DMS53 treated with DMSO at 0.1 percent for 48 hours (cell line): ENCODE data around the gene WWTR1.

Experiments used
- DNase-seq: peaks from one replicate; lab custom pipeline; 2025; ENCODE audit not compliant: unreplicated experiment; lab: John Stamatoyannopoulos, UW

The WWTR1 gene

DNA sequence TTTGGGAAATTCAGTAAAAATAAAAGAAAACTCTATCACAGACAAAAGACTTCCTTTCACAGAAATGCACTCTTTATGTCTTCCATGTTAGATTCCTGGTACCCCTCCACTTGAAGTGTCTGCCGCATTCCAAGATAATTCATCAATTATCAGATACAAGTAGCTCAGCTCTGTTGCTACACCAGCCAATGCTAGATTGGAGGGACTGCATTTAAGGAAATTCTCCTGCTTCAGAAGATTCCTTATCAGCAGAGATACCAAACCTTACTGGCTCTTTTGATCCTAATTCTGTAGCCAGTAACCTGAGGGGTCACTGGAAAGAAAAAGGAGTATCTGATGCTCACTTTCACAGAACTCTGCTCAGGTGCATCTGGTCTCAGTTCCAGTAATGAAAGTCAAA lies 119.5 kb downstream of the WWTR1 start:
- no peak for DNase-seq

DNA sequence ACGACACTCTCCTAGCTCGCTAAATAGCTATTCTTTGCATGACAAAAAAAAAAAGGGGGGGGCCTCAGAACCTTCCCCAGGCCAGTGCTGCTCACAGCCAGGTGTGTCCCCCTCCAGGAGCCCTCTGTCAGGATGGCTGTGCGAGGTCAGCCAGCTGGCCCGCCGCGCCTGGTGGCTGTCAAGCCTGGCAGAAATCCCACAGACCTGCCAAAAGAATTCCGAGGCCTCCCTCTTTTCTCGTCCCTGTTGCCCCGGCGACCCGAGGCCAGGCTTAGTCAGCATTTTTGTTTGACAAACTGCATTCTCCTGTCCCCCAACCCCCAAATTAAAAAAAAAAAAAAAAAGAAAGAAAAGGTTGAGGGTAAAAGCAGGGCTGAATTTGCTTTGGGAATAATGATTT lies 121.4 kb downstream of the WWTR1 start:
- DNase-seq, result no peak

DNA sequence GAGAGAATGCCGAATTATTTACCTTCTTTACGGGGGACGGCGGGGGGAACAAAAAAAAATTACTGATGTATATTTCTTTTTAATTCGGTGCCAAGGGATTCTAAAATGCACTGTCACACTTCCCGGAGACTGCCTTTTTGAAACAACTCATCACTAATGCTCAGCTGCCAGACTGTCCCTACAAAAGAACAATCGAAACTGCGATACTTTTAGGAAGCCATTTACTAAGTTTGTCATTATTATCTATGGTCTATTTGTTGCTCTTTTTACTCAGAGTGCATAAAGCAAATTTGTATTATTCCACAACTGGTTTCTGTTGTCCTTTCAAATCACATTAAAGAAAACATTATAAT lies 122.5 kb downstream of the WWTR1 start:
- no peak for DNase-seq

DNA sequence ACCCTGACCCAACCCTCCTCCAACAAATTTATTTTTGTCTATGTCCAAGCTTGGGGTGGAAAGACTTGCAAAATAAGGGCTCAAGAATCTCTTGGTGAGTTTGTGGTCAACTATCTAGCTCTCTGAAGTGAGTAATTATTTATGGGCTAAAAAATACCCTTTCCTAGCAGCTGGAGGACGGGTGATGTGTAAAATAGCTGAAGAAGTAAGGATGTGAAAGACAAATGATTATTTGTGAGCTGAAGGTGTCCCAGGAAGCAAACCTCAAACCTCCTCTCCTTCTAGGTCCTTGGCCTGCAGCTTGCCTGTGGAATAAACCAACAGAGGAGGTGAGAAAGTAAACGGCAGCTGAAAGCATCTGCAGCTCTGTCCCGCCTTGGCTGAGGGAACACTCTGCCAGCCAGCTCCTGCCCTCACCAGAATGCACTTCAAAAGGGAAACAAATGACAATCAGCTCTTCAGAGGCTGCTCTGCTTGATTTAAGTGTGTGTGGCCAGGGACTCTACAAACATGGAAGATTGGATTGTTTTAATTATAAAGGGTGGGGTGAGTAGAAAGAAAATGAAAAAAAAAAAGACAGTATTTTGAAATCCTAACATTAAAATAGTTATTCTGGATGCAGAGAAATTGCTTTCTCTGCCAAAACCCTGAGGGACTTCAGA lies 123.0 kb downstream of the WWTR1 start:
- peak; percentile 72 for DNase-seq

DNA sequence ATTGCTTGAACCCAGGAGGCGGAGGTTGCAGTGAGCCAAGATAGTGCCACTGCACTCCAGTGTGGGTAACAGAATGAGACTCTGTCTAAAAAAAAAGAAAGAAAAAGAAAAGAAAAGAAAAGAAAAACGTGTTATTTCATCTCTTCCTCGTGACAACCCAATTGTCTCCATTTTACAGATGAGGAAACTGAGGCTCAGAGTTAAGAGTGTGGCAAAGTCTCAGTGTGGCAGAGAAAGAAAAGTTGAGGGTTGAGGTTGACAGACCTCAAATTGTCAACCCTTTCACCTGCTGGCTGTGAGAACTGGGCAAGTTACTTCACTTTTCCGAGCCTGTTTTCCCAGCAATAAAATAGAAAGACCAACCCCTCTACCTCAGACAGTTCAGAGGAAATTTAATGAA lies 123.7 kb downstream of the WWTR1 start:
- no peak for DNase-seq

DNA sequence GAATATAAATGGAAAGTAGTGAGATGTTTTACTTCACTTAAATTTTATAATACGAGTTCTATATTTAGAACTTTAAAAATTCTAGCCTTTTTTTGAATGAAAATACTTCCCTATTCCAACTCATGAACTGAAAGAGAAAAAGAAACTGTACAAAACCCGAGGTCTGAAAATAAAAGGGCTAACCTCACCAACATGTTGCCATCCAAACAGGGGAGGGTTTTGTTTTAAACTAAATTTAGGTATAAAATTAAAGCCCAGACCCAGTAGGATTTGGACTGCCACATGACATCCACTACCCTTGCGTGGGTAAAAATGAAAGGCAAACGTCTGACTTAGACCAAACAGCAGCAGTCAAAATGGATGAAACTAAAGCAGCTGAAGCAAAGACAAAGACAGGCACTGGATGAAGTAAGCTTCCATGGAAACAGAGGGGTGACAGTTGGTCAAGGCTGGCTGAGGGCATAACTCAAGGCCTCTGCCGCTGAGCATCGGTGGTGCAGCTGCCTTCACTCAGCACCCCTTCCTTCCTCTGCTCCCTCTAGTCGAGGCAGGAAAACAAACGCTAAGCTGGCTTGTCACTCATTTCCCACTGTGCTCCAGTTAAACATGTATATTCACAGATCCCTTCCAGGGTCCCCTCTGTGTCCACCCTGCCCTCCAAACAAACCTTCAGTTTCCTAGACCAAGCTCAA lies 125.2 kb downstream of the WWTR1 start:
- no peak for DNase-seq

DNA sequence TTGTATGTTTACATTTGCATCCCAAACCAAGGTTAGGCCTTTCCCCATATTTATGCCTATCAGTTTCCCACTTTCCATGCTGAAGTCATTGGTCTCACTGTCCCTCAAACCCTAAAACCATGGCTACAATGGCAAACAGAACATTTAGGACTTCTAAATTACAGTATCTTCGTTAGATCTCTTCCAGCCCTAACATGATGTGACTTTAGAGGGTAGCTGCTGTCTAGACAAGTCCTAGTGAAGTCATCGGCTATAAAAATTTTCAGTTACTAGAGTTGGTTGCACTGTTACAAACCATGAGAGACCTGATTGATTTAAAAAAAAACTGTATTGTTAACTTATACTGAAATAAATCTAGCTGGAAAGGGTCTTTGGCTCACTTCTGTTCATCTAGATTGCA lies 128.7 kb downstream of the WWTR1 start:
- no peak for DNase-seq

DNA sequence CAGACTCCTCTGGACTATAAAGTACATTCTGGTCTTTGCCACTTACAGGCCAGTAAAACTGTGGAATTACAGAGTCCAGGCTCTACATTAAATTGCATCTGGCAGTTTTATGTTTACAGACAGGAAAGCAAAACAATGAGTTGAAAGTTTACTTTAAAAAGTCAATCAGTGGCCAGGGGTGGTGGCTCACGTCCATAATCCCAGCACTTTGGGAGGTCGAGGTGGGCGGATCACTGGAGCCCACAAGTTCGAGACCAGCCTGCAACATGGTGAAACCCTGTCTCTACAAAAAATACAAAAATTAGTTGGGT lies 129.5 kb downstream of the WWTR1 start:
- no peak for DNase-seq

DNA sequence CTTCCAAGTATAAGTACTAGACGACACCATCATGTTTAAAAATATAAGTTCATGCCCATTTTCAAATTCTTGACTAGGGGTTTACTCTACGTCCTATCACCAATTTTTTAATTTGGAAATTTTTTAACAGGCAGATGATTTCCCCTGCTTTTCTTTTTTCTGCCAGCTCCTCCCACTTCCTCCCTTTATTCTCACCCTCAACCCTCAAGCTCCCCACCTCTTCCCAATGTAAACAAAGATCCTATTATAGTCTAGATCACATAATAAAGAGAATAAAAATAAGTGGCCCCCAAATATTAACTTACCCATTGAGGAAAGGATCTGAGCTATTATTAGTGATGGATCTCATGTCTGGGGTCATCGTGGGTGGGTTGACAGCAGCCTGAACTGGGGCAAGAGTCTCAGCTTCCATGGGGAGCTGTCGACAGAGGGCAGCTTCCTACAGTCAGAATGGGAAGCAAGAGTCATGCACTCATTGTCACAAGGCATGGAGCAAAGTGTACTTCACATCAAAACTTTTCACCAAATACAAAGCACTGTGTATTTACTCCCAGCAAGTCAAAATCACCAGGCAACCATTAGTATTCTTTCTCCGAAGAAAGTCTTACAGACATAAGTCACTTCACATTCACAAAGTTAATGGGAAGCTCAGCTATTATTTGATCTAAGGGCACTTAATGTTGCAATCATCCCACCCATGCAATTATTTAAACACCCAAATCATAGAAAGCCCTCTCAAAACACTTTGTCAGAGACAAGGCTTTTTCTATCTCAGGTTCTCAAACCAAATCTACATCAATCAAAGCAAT lies 130.1 kb downstream of the WWTR1 start:
- no peak for DNase-seq

DNA sequence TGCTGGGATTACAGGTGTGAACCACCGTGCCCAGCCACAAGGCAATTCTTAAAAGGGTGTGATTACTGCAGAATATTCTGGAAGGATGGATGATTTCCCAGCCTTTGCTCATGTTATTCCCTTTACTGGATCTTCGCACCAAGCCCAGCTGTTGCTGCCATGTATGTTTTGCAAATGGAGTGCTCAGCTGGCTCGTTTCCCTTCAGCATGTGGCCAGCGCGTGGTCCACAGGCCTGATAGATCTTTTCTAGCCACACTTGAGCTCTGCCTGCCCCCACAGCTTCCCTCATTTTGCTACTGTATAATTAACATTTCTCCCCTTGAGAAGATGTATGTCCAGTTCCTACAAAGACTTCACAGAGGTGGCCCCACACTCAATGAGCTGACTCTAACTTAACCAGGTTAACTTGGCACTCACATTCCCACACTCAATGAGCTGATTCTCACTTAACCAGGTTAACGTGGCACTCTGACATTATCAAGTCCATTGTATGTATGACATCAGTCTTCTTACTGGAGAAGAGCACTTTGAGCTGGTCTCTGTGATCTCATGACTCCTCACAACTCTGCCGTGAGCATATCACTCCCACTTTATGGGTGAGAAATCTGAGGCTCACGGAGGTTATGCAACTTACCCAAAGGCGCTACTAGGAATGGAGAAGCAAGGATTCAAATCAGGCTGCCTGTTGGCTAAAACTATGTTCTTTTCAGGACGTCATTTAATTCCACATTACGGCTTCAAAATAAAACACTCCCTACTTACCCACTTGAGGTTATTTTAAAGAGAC lies 134.1 kb downstream of the WWTR1 start:
- DNase-seq, result no peak

DNA sequence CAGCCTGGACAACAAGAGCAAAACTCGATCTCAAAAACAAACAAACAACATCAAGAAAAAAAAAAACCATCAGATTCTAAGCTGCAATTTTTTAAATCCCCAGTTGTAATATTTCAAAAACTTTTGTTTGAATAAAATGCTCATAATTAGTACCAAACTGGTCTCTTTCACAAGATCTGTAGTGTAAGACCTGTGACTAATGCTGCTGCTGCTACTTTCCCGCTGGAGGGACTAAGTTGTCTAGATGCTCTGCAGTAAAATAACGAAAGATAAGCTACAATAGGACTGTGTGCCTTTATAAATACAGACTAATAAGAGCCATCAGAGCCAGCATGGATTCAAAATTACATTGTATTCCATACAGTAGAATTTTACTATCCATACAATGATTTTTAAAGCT lies 137.9 kb downstream of the WWTR1 start:
- DNase-seq, result no peak

DNA sequence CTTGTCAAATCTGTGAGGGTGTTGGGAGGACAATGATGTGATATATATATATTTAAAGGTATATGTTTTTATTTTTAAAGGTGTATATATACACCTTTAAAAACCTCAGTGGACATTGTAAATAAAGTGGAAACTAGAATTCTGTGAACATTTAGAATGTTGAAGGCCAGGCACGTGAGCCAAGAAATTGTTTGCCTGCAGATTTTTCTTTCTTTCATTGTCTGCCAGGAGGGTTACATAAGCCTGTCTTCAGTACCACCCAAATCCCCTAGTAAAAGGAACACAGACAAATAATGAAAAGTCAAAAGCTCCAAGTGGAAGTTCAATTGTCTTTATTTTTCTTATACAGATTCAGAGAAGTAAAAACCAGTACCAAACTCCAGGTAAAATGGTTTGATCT lies 140.9 kb downstream of the WWTR1 start:
- no peak for DNase-seq

DNA sequence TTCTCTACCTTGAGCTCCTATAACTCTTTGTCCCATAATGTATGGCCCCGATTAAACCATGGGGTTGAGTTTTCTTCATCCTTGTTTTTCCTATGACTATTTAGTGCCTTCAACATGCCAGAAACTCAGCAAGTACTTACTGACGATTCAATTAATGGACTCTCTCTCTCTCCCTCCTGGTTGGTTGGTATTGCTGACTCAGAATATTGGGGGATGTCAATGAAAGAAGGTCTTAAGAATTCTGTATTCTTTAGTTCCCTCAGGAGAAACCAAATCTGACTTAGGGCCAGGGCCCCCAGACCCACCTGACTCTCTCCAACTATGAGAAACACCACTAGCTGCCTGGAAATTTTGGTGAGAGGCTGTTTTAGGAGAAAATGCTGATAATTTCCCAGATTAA lies 142.6 kb downstream of the WWTR1 start:
- no peak for DNase-seq

DNA sequence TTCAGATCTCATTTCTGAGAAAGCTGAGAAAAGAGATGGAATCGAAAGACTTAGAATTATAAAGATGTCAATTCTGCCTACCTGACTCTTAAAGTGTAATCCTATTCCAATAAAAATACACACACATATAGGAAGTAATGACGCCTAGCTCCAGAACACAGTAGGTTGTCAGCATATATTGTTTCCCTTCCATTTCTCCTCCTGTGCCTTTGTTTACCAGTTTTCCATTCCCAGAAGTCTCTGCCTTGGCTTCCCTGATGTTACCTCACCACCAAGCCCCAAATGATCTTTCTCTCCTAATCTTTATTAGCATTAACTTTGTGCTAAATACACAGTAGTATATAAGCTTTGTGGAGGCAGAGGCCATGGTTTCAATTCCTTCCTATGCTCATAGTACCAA lies 143.4 kb downstream of the WWTR1 start:
- no peak for DNase-seq

DNA sequence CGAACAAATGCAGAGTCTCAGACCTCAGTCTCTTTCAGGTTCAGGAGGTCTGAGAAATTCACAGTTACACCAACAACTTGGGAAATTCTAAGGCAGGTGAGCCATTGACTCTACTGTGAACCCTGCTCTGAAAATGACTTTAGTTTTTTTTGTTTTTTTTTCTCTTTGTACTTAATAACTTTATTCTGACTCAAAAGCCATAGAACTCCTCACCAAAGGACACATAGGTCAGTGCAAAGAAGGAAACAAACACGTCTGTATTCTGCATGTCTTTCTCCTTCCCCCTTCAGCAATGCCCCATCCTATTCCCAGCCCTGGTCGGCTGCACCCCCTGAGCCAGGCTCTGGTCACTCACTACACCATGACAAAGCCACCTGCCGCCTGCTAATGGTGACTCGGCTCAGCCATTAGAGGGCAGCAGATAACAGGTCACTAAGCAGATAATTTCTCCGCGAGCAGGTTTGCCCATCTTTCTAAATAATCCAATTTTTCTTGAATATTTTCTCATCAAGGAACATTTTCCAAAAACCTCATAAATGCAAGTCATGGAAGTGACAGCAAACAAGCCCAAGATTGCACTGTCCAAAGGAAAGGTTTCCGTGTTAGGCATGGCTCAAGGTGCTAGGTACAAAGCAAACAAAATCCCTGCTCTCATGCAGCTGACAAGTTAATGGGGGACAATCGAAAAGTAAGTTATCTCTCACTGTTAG lies 145.6 kb downstream of the WWTR1 start:
- peak; percentile 42 for DNase-seq

DNA sequence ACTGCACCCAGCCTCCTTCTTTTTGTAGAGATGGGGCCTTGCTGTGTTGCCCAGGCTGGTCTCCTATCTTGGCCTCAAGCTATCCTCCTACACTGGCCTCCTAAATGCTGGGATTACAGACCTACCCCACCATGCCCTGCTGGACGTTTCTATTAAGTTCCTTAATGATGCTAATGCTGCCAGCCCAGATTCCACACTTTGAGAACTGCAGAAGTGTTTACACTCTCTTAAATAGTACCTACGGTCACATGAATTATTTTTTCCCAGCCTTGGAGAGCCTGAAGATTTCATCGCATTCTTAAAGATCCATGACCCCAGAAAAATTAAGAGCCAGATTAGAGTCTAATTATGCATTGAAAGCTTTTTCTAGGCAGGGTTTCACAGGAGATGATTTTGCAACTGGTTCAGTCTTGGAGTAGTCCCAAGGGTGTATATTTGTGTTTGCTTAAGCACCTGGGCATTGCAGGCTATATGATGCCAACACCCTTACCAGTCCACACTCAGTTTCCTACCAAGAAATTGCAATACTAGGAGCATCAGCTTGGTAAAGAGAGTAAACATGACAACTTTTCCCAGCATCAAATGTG lies 146.7 kb downstream of the WWTR1 start:
- no peak for DNase-seq

DNA sequence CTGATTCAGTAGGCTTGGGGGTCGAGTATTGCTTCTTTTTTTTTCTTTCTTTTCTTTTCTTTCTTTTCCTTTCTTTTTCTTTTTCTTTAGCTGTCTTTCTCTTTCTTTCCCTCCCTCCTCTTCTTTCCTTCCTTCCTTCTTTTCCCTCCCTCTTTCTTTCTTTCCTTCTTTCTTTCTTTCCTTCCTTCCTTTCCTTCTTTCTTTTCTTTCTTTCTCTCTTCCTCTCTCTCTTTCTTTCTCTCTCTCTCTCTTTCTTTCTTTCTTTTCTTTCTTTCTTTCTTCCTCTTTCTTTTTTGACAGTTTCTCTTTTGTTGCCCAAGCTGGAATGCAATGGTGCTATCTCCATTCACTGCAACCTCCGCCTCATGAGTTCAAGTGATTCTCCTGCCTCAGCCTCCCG lies 147.3 kb downstream of the WWTR1 start:
- DNase-seq, result no peak

DNA sequence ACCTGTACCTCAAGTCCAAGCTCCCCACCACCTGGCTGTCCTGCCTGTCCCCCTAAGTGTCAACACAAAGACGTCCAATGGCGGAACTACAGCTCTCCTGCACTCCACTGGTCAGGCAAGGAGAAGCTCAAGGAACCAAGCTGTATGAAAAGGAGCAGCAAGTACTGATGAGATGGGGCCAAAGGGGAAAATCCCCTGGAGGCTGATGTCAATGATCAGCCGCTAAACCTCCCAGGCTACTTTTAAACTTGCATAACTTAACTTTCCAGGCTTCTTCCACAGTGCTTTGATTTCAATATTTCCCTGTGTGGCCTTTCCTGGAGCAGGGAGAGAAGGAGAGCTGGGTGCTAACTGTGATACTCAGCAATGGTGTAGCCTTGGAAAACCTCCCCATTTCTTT lies 148.3 kb downstream of the WWTR1 start:
- DNase-seq, result no peak

DNA sequence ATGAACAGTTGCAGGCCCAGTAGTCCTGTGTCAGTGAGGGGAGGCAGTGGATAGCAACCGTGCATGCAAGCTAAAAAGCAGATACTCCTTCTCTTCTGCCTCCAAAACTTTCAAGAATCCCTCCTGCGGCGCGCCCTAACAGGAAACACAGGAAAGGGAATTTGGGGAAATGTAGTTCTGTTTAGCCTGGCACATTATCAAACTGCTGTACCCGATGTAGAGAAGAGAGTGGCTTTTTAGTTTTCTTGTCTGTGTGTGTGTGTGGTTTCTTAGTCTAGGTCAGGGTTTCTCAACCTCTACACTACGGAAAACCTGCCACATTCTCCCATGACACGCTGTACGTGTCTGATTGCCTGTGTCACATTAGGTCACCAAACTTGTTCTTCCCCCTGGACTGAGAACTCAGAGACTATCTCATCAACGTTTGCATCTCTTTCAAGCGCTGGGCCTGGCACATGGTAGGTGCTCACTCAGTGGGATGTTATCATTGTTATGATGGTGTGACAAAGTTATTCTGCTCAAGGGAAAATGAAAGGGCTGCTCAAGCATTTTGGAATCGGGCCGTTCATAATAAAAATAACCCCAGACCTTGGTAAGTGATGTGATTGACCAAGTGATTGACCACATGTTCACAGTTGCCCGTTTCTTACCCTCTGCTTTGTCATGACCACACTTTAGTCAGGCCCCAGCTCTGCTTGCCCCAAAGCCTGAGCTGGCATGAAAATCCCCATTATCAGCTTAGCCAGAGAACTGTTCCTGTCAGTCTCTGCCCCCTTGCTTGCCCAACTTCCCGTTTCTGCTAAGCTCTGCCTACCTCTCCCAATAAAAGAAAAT lies 150.1 kb downstream of the WWTR1 start:
- DNase-seq, result no peak

DNA sequence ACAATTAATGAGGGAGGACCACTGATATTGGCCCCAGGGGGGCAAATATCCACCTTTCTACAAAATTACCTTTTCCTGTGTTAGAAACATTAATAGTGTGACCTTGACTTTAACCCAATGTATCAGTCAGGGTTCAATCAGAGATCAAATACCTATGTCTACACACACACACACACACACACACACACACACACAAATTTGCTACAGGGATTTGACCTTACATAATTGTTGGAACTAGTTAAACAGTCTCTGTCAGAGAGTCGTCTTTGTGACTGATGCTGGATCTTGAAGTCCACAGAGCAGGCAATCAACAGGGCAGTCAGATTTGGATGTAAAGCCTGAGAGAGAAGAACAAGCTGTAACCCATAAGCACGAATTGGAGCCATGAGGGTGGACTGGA lies 150.9 kb downstream of the WWTR1 start:
- no peak for DNase-seq
